CD4-positive, alpha-beta T cell (primary cell): ENCODE data around the gene CBFA2T3. TPM values are rescaled to one million over a fixed set of nuclear protein-coding genes. Genes with fewer than 3 reads are reported as not detected.

ENCODE experiments used
- ATAC-seq: fragments of 200-7000 bp; cut with Tn5 transposase; one replicate; pipeline ENCODE4 v1.10.0; 2022; ENCODE audit warnings: mild to moderate bottlenecking; ENCODE audit not compliant: poor library complexity
- CTCF ChIA-PET: fragments of 350-600 bp; sonication (Branson Sonifier 250); formaldehyde crosslinking; loops from one replicate; lab custom pipeline; 2021; ENCODE audit warnings: antibody characterized with exemption, inconsistent platforms; lab: Charles Lee
- POLR2A ChIA-PET: fragments of 350-600 bp; sonication (Branson Sonifier 250); formaldehyde crosslinking; loops from one replicate; lab custom pipeline; 2021; ENCODE audit warnings: antibody characterized with exemption, inconsistent platforms; lab: Charles Lee
- DNase-seq, 14 experiments: peaks; one replicate each; pipeline ENCODE4 v3.0.0-alpha.2; 2013 to 2020; ENCODE audit warnings: mixed read lengths in 2 of 14
- H3K27ac ChIP-seq, 2 donors: one replicate each; pipeline versions ENCODE4 v1.5.1 to v1.7.0; 2013; ENCODE audit warnings: low read length in 2 of 2, low read depth in 1 of 2, mild to moderate bottlenecking in 1 of 2
- H3K27me3 ChIP-seq, 2 experiments: 1 replicate in 1 of 2; 2 replicates in 1 of 2; pipeline versions ENCODE4 v1.6.1 to v1.7.0; 2013; ENCODE audit warnings: low read length in 2 of 2, control low read depth in 1 of 2, mild to moderate bottlenecking in 1 of 2, moderate library complexity in 1 of 2; ENCODE audit not compliant: insufficient read depth in 2 of 2, control insufficient read depth in 1 of 2
- H3K36me3 ChIP-seq: one replicate; pipeline ENCODE4 v1.6.1; 2013; ENCODE audit warnings: low read length, control low read depth; ENCODE audit not compliant: insufficient read depth
- H3K4me1 ChIP-seq: one replicate; pipeline ENCODE4 v1.6.1; 2013; ENCODE audit warnings: low read length, control low read depth; ENCODE audit not compliant: insufficient read depth
- H3K4me3 ChIP-seq: one replicate; pipeline ENCODE4 v1.5.1; 2013; ENCODE audit warnings: mild to moderate bottlenecking, low read length, moderate library complexity
- H3K9me3 ChIP-seq, 2 experiments: 1 replicate in 1 of 2; 2 replicates in 1 of 2; pipeline versions ENCODE4 v1.6.1 to v1.7.0; 2013; ENCODE audit warnings: low read length in 2 of 2, mild to moderate bottlenecking in 2 of 2, control low read depth in 1 of 2, moderate library complexity in 1 of 2; ENCODE audit not compliant: control insufficient read depth in 1 of 2, insufficient read depth in 1 of 2
- H3K27ac Mint-ChIP-seq: one replicate; pipeline ENCODE4 v1.8.0; 2020; ENCODE audit warnings: mixed read lengths
- H3K27me3 Mint-ChIP-seq: one replicate; pipeline ENCODE4 v1.8.0; 2021; ENCODE audit warnings: mixed read lengths
- H3K36me3 Mint-ChIP-seq: one replicate; pipeline ENCODE4 v1.8.0; 2021; ENCODE audit warnings: low read depth, mixed read lengths
- H3K4me1 Mint-ChIP-seq: one replicate; pipeline ENCODE4 v1.8.0; 2021; ENCODE audit warnings: low read depth, mixed read lengths
- H3K4me3 Mint-ChIP-seq: one replicate; pipeline ENCODE4 v1.8.0; 2020; ENCODE audit warnings: mild to moderate bottlenecking, mixed read lengths
- H3K9me3 Mint-ChIP-seq: one replicate; pipeline ENCODE4 v1.8.0; 2020; ENCODE audit warnings: mixed read lengths
- CTCF ChIP-seq: fragments of 200-600 bp; IDR thresholded peaks from one replicate; pipeline ENCODE4 v1.8.0; 2022; ENCODE audit warnings: antibody characterized with exemption, mild to moderate bottlenecking
- intact Hi-C, 2 experiments: fragments of 100-400 bp; cut with DNase I in 1 of 2; cut with micrococcal nuclease in 1 of 2; formaldehyde crosslinking; loops; one replicate each; pipeline versions ENCODE4 v1.15.1 to v1.9.0; 2023 to 2025; cut with DNase I, micrococcal nuclease
- total RNA-seq, 174 experiments: library from RNA in 2 of 174; stranded (reverse) in 2 of 174; gene quantifications; one replicate each; pipeline ENCODE4 v1.2.3 and lab custom pipeline; 2021 to 2026

CBFA2T3 gene
- total RNA-seq, 2 experiments from 2014 or later = 0.80 to 1.6 TPM

- CTCF ChIA-PET = no interaction called here
- intact Hi-C loops = no loop called here
These were observed 8.5 kb upstream of the CBFA2T3 start for GRCh38 chr16:88985521-88985920.

GRCh38 chr16:88983771-88984687 is 7.0 kb upstream of the CBFA2T3 start:
- ChIA-PET CTCF (no interaction called here), POLR2A (no interaction called here)
- H3K9me3 Mint-ChIP-seq = no peaks in the 10 kb centered on the region
- no peak overlapping the region for H3K27ac Mint-ChIP-seq
- ATAC-seq (no peak), DNase-seq (no peak)
- Histone ChIP-seq H3K27me3 (peaks cover 0 to 2% of the 10 kb centered on the region in 2 experiments), H3K27ac (no peak overlapping the region), H3K36me3 (no peaks in the 10 kb centered on the region), H3K4me1 (no peaks in the 10 kb centered on the region), H3K4me3 (no peak overlapping the region), H3K9me3 (peaks cover 0 to 10% of the 10 kb centered on the region in 2 experiments)
- intact Hi-C loops = no loop called here
- H3K36me3 Mint-ChIP-seq = no peaks in the 10 kb centered on the region
- H3K4me3 Mint-ChIP-seq = no peak overlapping the region
- H3K4me1 Mint-ChIP-seq = no peaks in the 10 kb centered on the region
- no peak for TF ChIP-seq CTCF
- H3K27me3 Mint-ChIP-seq = no peaks in the 10 kb centered on the region

More at GRCh38 chr16:88985521-88985920, 8.5 kb upstream of the CBFA2T3 start:
- Mint-ChIP-seq H3K9me3 (no peaks in the 10 kb centered on the region), H3K36me3 (no peaks in the 10 kb centered on the region), H3K27me3 (no peaks in the 10 kb centered on the region), H3K27ac (no peak overlapping the region), H3K4me3 (no peak overlapping the region), H3K4me1 (no peaks in the 10 kb centered on the region)
- Histone ChIP-seq H3K4me1 (no peaks in the 10 kb centered on the region), H3K27ac (no peak overlapping the region), H3K27me3 (no peaks in the 10 kb centered on the region), H3K9me3 (peaks cover 0 to 6% of the 10 kb centered on the region in 2 experiments), H3K4me3 (no peak overlapping the region), H3K36me3 (no peaks in the 10 kb centered on the region)
- ATAC-seq (no peak), DNase-seq (no peak)
- POLR2A ChIA-PET = interaction anchor here (1.2 kb wide), 1 partner anchor 28 kb away, joined by 3 read pairs; no protein-coding TSS in a partner anchor
- no peak for TF ChIP-seq CTCF

- CTCF ChIA-PET = no interaction called here
- no peaks in the 10 kb centered on the region for H3K27me3 Mint-ChIP-seq
- TF ChIP-seq CTCF = no peak
- no peaks in the 10 kb centered on the region for H3K36me3 ChIP-seq
- H3K4me3 Mint-ChIP-seq = no peak overlapping the region
- DNase-seq (no peak), ATAC-seq (no peak)
- no peak overlapping the region for H3K27ac ChIP-seq
- no peaks in the 10 kb centered on the region for H3K4me1 Mint-ChIP-seq
- H3K4me1 ChIP-seq = peaks cover 8% of the 10 kb centered on the region
- no peaks in the 10 kb centered on the region for H3K36me3 Mint-ChIP-seq
- no peaks in the 10 kb centered on the region for H3K9me3 Mint-ChIP-seq
- H3K27me3 ChIP-seq = peaks cover 7 to 8% of the 10 kb centered on the region in 2 experiments
- H3K4me3 ChIP-seq = no peak overlapping the region
- POLR2A ChIA-PET = no interaction called here
- H3K27ac Mint-ChIP-seq = no peak overlapping the region
- intact Hi-C loops = no loop called here
- peaks cover 0 to 19% of the 10 kb centered on the region in 2 experiments for H3K9me3 ChIP-seq
These were observed 6.2 kb upstream of the CBFA2T3 start for GRCh38 chr16:88983165-88983564.
